ENCODE measurements around the gene DIPK1A.
"Not testable (repeated sequence)": the region's sequence is repeated elsewhere in the genome, so short reads cannot be mapped to it uniquely, and the experiment has no call there.

DIPK1A gene

GRCh38 chr1:92980732-92981647 lies 19.7 kb upstream of the DIPK1A start:
- DNase-seq (ENCODE audit: low spot score) = no peak

GRCh38 chr1:92975551-92976232 lies 14.4 kb upstream of the DIPK1A start:
- no peak for DNase-seq (ENCODE audit: low spot score)

- not testable (repeated sequence) for DNase-seq (ENCODE audit: low spot score)
These were observed 12.8 kb upstream of the DIPK1A start for GRCh38 chr1:92974112-92974511.

- no peak for DNase-seq (ENCODE audit: low spot score)
These were observed 12.1 kb upstream of the DIPK1A start for GRCh38 chr1:92973203-92973897.

GRCh38 chr1:92972409-92973129 lies 11.3 kb upstream of the DIPK1A start:
- DNase-seq (ENCODE audit: low spot score) = no peak

- DNase-seq (ENCODE audit: low spot score) = not testable (repeated sequence)
These were observed 10.7 kb upstream of the DIPK1A start for GRCh38 chr1:92971932-92972331.

GRCh38 chr1:92970990-92971689 lies 9.9 kb upstream of the DIPK1A start:
- no peak for DNase-seq (ENCODE audit: low spot score)

GRCh38 chr1:92969517-92969916 lies 8.3 kb upstream of the DIPK1A start:
- DNase-seq (ENCODE audit: low spot score) = no peak

- no peak for DNase-seq (ENCODE audit: low spot score)
These were observed 7.1 kb upstream of the DIPK1A start for GRCh38 chr1:92968138-92969032.

GRCh38 chr1:92964998-92965397 lies 3.7 kb upstream of the DIPK1A start:
- no peak for DNase-seq (ENCODE audit: low spot score)

GRCh38 chr1:92964316-92964715 lies 3.1 kb upstream of the DIPK1A start:
- no peak for DNase-seq (ENCODE audit: low spot score)

- DNase-seq (ENCODE audit: low spot score) = no peak
These were observed 862 bp upstream of the DIPK1A start for GRCh38 chr1:92961896-92962752.

GRCh38 chr1:92960395-92961130 lies 699 bp downstream of the DIPK1A start:
- DNase-seq (ENCODE audit: low spot score) = peak; percentile 58

- no peak for DNase-seq (ENCODE audit: low spot score)
These were observed 2.9 kb downstream of the DIPK1A start for GRCh38 chr1:92958203-92958970.

- no peak for DNase-seq (ENCODE audit: low spot score)
These were observed 4.1 kb downstream of the DIPK1A start for GRCh38 chr1:92957030-92957734.

- no peak for DNase-seq (ENCODE audit: low spot score)
These were observed 4.8 kb downstream of the DIPK1A start for GRCh38 chr1:92956254-92957029.
